ENCODE data around the gene OR2T6. TPM values are rescaled to one million over a fixed set of nuclear protein-coding genes. Genes with fewer than 3 reads are reported as not detected.

The OR2T6 gene
- total RNA-seq, result not detected in 2 replicates

GRCh38 chr1:248375446-248375845 lies at the start of gene OR2T6:
Gene OR2T6 (plus strand): TSS chr1:248375746. CDS start chr1:248387609, 11,863 bp downstream.

GRCh38 chr1:248348475-248348874 lies 27.1 kb upstream of the OR2T6 start, which contains the start of gene OR14C36:
Gene OR14C36 (plus strand): TSS chr1:248348775. CDS start chr1:248348775, 0 bp downstream.

GRCh38 chr1:248361121-248361715 lies 14.3 kb upstream of the OR2T6 start, which contains the start of gene OR2T4:
Gene OR2T4 (plus strand): TSS chr1:248361665. CDS start chr1:248361665, 0 bp downstream.

GRCh38 chr1:248402748-248403147 lies 27.2 kb downstream of the OR2T6 start, which contains the start of gene OR2T1:
Gene OR2T1 (plus strand): TSS chr1:248403048. CDS start chr1:248406148, 3,100 bp downstream.

Other genes with a start within 250 kb of the OR2T6 start
- gene OR2M5, start 230.6 kb upstream of the OR2T6 start, total RNA-seq, result not detected in 2 replicates
- not detected in 2 replicates for gene OR2M2, start 200.9 kb upstream of the OR2T6 start, total RNA-seq
- gene OR2M3, start 178.5 kb upstream of the OR2T6 start, total RNA-seq, result not detected in 2 replicates
- not detected in 2 replicates for gene OR2M4, start 144.3 kb upstream of the OR2T6 start, total RNA-seq
- gene OR2T33, start 97.8 kb upstream of the OR2T6 start, total RNA-seq, result not detected in 2 replicates
- gene OR2T12, start 72.3 kb upstream of the OR2T6 start, total RNA-seq, result not detected in 2 replicates
- not detected in 2 replicates for gene OR2M7, start 51.2 kb upstream of the OR2T6 start, total RNA-seq
- gene OR14C36, start 27.0 kb upstream of the OR2T6 start, total RNA-seq, result not detected in 2 replicates
- gene OR2T4, start 14.1 kb upstream of the OR2T6 start, total RNA-seq, result not detected in 2 replicates
- not detected in 2 replicates for gene OR2T1, start 27.3 kb downstream of the OR2T6 start, total RNA-seq
- gene OR2T2, start 69.9 kb downstream of the OR2T6 start, total RNA-seq, result not detected in 2 replicates
- gene OR2T3, start 97.6 kb downstream of the OR2T6 start, total RNA-seq, result not detected in 2 replicates
- not detected in 2 replicates for gene OR2T5, start 112.8 kb downstream of the OR2T6 start, total RNA-seq
- gene OR2G6, start 132.3 kb downstream of the OR2T6 start, total RNA-seq, result not detected in 2 replicates
- not detected in 2 replicates for gene OR2T29, start 187.0 kb downstream of the OR2T6 start, total RNA-seq
- not detected in 2 replicates for gene OR2T34, start 199.0 kb downstream of the OR2T6 start, total RNA-seq
- not detected in 2 replicates for gene OR2T10, start 222.0 kb downstream of the OR2T6 start, total RNA-seq